K562 (cell line): Measurements from ENCODE around the gene UQCC5.

Experiments used
- CEBPB ChIP-seq: fragments of 450-650 bp; IDR thresholded peaks from 2 replicates; pipeline ENCODE4 v1.6.1; 2016; ENCODE audit warnings: missing genetic modification characterization, missing compliant biosample characterization
- KDM4B ChIP-seq, 2 experiments: fragments of 450-650 bp in 1 of 2; sonication (generic) in 1 of 2; IDR thresholded peaks; 2 replicates each; pipeline ENCODE4 v1.6.1; 2016 to 2017; ENCODE audit warnings: borderline replicate concordance in 2 of 2, antibody characterized with exemption in 1 of 2, low read depth in 1 of 2, mild to moderate bottlenecking in 1 of 2
- SIRT6 ChIP-seq: IDR thresholded peaks from one replicate; pipeline ENCODE4 v1.6.1; 2012; ENCODE audit warnings: low read depth, mild to moderate bottlenecking, control low read depth, inconsistent platforms, low read length, moderate library complexity
- SRSF9 ChIP-seq: fragments of 200-400 bp; formaldehyde crosslinking; IDR thresholded peaks from 2 replicates; pipeline ENCODE4 v1.6.1; 2017; ENCODE audit warnings: low read depth, low read length, borderline replicate concordance
- ZEB2 ChIP-seq: fragments of 450-650 bp; IDR thresholded peaks from 2 replicates; pipeline ENCODE4 v1.6.1; 2016
- ZNF12 ChIP-seq: sonication (generic); formaldehyde crosslinking; IDR thresholded peaks from 2 replicates; pipeline ENCODE4 v1.4.0; 2020; ENCODE audit warnings: mild to moderate bottlenecking, missing genetic modification reagents
- TF ChIP-seq, protein P1 (sequence below), 3 experiments: IDR thresholded peaks in 2 of 3; conservative IDR thresholded peaks in 1 of 3; 2 replicates each; pipeline ENCODE4 v1.5.1; 2011 to 2012; ENCODE audit warnings: low read length in 3 of 3, mild to moderate bottlenecking in 3 of 3, control low read depth in 2 of 3, improper control_type of control experiment in 1 of 3, inconsistent platforms in 1 of 3, low read depth in 1 of 3, mixed read lengths in 1 of 3, moderate library complexity in 1 of 3; ENCODE audit not compliant: insufficient read depth in 2 of 3

DNA sequence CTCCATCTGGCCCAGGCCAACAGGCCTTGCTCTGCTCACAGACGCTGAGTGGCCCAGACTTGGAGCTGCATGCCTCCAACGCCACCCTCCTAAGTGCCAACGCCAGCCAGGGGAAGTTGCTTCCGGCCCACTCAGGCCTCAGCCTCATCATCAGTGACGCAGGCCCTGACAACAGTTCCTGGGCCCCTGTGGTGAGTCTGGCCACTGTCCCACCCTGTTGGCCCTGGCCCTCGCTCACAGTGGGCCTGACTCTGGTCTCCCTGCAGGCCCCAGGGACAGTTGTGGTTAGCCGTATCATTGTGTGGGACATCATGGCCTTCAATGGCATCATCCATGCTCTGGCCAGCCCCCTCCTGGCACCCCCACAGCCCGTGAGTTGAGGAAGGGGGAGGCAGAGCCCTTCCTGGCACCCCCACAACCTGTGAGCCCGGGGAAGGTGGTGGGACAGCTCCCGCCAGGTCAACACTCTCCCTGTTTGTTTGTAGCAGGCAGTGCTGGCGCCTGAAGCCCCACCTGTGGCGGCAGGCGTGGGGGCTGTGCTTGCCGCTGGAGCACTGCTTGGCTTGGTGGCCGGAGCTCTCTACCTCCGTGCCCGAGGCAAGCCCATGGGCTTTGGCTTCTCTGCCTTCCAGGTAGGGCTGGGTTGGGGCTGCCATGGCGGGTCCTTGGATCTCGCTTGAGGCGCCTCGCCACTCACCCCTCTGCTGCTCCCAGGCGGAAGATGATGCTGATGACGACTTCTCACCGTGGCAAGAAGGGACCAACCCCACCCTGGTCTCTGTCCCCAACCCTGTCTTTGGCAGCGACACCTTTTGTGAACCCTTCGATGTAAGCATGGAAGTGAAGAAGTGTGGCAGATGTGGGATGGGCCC is 12.8 kb upstream of the UQCC5 start:
- no peak for TF ChIP-seq SRSF9
- TF ChIP-seq ZEB2, result no peak
- no peak for TF ChIP-seq KDM4B (IDR thresholded peaks at IDR 0.05; ENCODE audit: borderline replicate concordance in 2 of 2, low read depth in 1 of 2)
- no peak for TF ChIP-seq ZNF12 (CRISPR knock-in tag)
- TF ChIP-seq SIRT6, result no peak
- TF ChIP-seq CEBPB (tag), result no peak
- TF ChIP-seq, protein P1, sequence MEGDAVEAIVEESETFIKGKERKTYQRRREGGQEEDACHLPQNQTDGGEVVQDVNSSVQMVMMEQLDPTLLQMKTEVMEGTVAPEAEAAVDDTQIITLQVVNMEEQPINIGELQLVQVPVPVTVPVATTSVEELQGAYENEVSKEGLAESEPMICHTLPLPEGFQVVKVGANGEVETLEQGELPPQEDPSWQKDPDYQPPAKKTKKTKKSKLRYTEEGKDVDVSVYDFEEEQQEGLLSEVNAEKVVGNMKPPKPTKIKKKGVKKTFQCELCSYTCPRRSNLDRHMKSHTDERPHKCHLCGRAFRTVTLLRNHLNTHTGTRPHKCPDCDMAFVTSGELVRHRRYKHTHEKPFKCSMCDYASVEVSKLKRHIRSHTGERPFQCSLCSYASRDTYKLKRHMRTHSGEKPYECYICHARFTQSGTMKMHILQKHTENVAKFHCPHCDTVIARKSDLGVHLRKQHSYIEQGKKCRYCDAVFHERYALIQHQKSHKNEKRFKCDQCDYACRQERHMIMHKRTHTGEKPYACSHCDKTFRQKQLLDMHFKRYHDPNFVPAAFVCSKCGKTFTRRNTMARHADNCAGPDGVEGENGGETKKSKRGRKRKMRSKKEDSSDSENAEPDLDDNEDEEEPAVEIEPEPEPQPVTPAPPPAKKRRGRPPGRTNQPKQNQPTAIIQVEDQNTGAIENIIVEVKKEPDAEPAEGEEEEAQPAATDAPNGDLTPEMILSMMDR (IDR thresholded peaks at IDR 0.05 in 2 of 3, conservative IDR thresholded peaks at IDR 0.05 in 1 of 3; ENCODE audit: insufficient read depth in 2 of 3, low read depth in 1 of 3, low read length in 3 of 3), result no peak
